Lower leg skin (tissue), 4 donors: ENCODE results near the gene THUMPD2. TPM values are rescaled to one million over a fixed set of nuclear protein-coding genes. Genes with fewer than 3 reads are reported as not detected.
"Not testable (repeated sequence)": the region's sequence is repeated elsewhere in the genome, so short reads cannot be mapped to it uniquely, and the experiment has no call there.

Experiments
- DNase-seq, 2 donors: peaks; one replicate each; pipeline ENCODE4 v3.0.0-alpha.2; 2019; ENCODE audit warnings: low spot score in 2 of 2
- H3K4me3 ChIP-seq: fragments of 200-600 bp; sonication (generic); 2 replicates; pipeline ENCODE4 v1.5.1; 2017; ENCODE audit warnings: mild to moderate bottlenecking, low read depth; ENCODE audit not compliant: poor library complexity, severe bottlenecking
- CTCF ChIP-seq, 3 donors: fragments of 450-650 bp; IDR thresholded peaks; one replicate each; pipeline ENCODE4 v1.5.1; 2016; ENCODE audit warnings: antibody characterized with exemption in 3 of 3, mild to moderate bottlenecking in 3 of 3, moderate library complexity in 2 of 3
- POLR2A ChIP-seq, 2 donors: fragments of 450-650 bp; IDR thresholded peaks; one replicate each; pipeline ENCODE4 v1.6.1; 2016 to 2017; ENCODE audit warnings: antibody characterized with exemption in 2 of 2, mild to moderate bottlenecking in 1 of 2, moderate library complexity in 1 of 2
- WGBS, 2 donors: methylation state at CpG; one replicate each; pipeline ENCODE4 v1.1.5; 2018; 5-methylcytosine and 5-hydroxymethylcytosine counted together
- intact Hi-C: fragments of 100-400 bp; cut with DNase I; formaldehyde crosslinking; loops from one replicate; pipeline ENCODE4 v1.15.0; 2023; ENCODE audit warnings: low total_unique reads
- total RNA-seq, 4 donors: library from RNA; depleted of rRNA; stranded (reverse); fragments of >200 nt; gene quantifications; one replicate each; pipeline ENCODE4 v1.1.0, GENCODE V29; 2016

THUMPD2 gene
- total RNA-seq, 4 donors from 2014 or later: 11.1 to 18.0 (median 14.7) TPM

- intact Hi-C loops: no loop called here
- WGBS, 2 donors: 91 to 93% methylated on average over 1 of the region's 1 CpG
- no peak overlapping the region for H3K4me3 ChIP-seq
- no peak for DNase-seq
- TF ChIP-seq CTCF (IDR thresholded peaks at IDR 0.05) (no peak), POLR2A (IDR thresholded peaks at IDR 0.05) (no peak)
Observed at GRCh38 chr2:39803839-39804238, 24.8 kb upstream of the THUMPD2 start.

- DNase-seq: no peak
- 95 to 96% methylated on average over 4 of the region's 4 CpGs for WGBS, 2 donors
- intact Hi-C loops: no loop called here
- no peak overlapping the region for H3K4me3 ChIP-seq
- no peak for TF ChIP-seq POLR2A (IDR thresholded peaks at IDR 0.05)
- TF ChIP-seq CTCF (IDR thresholded peaks at IDR 0.05): no peak
Observed at GRCh38 chr2:39800752-39801151, 21.7 kb upstream of the THUMPD2 start.

DNA sequence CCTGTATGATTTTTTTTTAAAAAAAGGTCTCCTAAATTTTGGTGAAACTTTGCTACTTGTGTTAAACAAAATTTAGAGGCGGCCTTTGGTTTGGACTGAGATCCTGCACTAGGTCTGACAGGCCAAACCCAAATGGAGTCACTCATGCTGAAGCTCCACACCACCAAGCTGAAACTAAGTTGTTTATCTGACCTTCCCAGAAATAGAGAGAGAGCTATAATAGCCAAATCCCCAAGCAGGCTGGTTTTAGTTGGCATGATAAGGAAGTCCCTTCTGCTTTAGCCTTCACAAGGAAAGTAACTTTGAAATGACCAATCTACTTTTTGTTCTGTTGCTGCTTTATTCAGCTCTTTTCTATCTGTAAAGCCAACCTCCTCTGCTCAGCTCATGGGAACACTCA is 17.1 kb upstream of the THUMPD2 start:
- no peak overlapping the region for H3K4me3 ChIP-seq
- intact Hi-C loops: no loop called here
- 86 to 92% methylated on average over 1 of the region's 1 CpG for WGBS, 2 donors
- no peak for DNase-seq
- TF ChIP-seq POLR2A (IDR thresholded peaks at IDR 0.05) (no peak), CTCF (IDR thresholded peaks at IDR 0.05) (no peak)

GRCh38 chr2:39790216-39790818 is 11.3 kb upstream of the THUMPD2 start:
- DNase-seq, H3K4me3 ChIP-seq, intact Hi-C loops: not testable (repeated sequence)
- WGBS, 2 donors: 74% methylated on average over 12 of the region's 12 CpGs

DNA sequence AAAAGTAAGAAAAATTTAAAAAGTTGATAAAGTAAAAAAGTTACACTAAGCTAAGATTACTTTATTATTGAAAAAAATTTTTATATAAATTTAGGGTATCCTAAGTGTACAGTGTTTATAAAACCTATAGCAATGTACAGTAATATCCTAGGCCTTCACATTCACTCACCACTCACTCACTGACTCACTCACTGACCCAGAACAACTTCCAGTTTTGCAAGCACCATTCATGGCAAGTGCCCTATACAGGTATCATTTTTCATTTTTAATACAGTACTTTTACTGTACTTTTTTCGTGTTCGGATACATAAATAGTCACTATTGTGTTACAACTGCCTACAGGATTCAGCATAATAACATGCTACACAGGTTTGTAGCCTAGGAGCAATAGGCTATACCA is 8.9 kb upstream of the THUMPD2 start:
- TF ChIP-seq CTCF (IDR thresholded peaks at IDR 0.05) (no peak), POLR2A (IDR thresholded peaks at IDR 0.05) (no peak)
- DNase-seq: no peak
- intact Hi-C loops: no loop called here

GRCh38 chr2:39786761-39787522 is 7.9 kb upstream of the THUMPD2 start:
- no peak for DNase-seq
- TF ChIP-seq POLR2A (IDR thresholded peaks at IDR 0.05): no peak
- no peak for TF ChIP-seq CTCF (IDR thresholded peaks at IDR 0.05)
- 87 to 88% methylated on average over 7 of the region's 7 CpGs for WGBS, 2 donors
- no peak overlapping the region for H3K4me3 ChIP-seq
- intact Hi-C loops: no loop called here

More for the DNA sequence above, 8.9 kb upstream of the THUMPD2 start:
- H3K4me3 ChIP-seq: no peak overlapping the region
- WGBS, 2 donors: 86 to 97% methylated on average over 2 of the region's 2 CpGs
